DMS153 treated with DMSO at 0.1 percent for 48 hours (cell line): ENCODE measurements around the gene ZBTB47.

Source experiments
- DNase-seq: peaks from one replicate; lab custom pipeline; 2025; ENCODE audit not compliant: unreplicated experiment; lab: John Stamatoyannopoulos, UW

ZBTB47 gene

GRCh38 chr3:42665050-42665878 lies 11.8 kb downstream of the ZBTB47 start:
- no peak for DNase-seq

GRCh38 chr3:42666022-42666421 lies 12.5 kb downstream of the ZBTB47 start:
- no peak for DNase-seq

- DNase-seq = no peak
These were observed 13.1 kb downstream of the ZBTB47 start for GRCh38 chr3:42666577-42666998.

GRCh38 chr3:42667096-42667522 lies 13.6 kb downstream of the ZBTB47 start:
- DNase-seq = no peak

- no peak for DNase-seq
These were observed 14.3 kb downstream of the ZBTB47 start for GRCh38 chr3:42667523-42668412.

- no peak for DNase-seq
These were observed 14.9 kb downstream of the ZBTB47 start for GRCh38 chr3:42668413-42668760.

GRCh38 chr3:42668793-42669217 lies 15.3 kb downstream of the ZBTB47 start:
- DNase-seq = no peak

- DNase-seq = no peak
These were observed 16.6 kb downstream of the ZBTB47 start for GRCh38 chr3:42670051-42670576.

- DNase-seq = no peak
These were observed 17.2 kb downstream of the ZBTB47 start for GRCh38 chr3:42670670-42671069.

GRCh38 chr3:42672515-42672914 lies 19.0 kb downstream of the ZBTB47 start:
- DNase-seq = no peak

GRCh38 chr3:42673082-42673481 lies 19.6 kb downstream of the ZBTB47 start:
- DNase-seq = no peak

GRCh38 chr3:42674146-42674545 lies 20.6 kb downstream of the ZBTB47 start:
- DNase-seq = no peak

GRCh38 chr3:42675909-42676308 lies 22.4 kb downstream of the ZBTB47 start:
- no peak for DNase-seq

GRCh38 chr3:42678447-42678846 lies 24.9 kb downstream of the ZBTB47 start:
- DNase-seq = no peak

GRCh38 chr3:42680271-42680670 lies 26.8 kb downstream of the ZBTB47 start:
- DNase-seq = no peak

GRCh38 chr3:42680806-42681205 lies 27.3 kb downstream of the ZBTB47 start:
- DNase-seq = no peak

GRCh38 chr3:42681361-42682038 lies 28.0 kb downstream of the ZBTB47 start:
- DNase-seq = no peak

- no peak for DNase-seq
These were observed 29.0 kb downstream of the ZBTB47 start for GRCh38 chr3:42682301-42683070.

- DNase-seq = no peak
These were observed 30.5 kb downstream of the ZBTB47 start for GRCh38 chr3:42683875-42684598.
